Psoas muscle (tissue), 8 donors: ENCODE results near the gene CEP19. TPM values are rescaled to one million over a fixed set of nuclear protein-coding genes. Genes with fewer than 3 reads are reported as not detected.

Experiments
- ATAC-seq, 4 donors: fragments of 200-7000 bp; cut with Tn5 transposase; one replicate each; pipeline ENCODE4 v1.9.1; 2020; ENCODE audit warnings: moderate library complexity in 3 of 4, mild to moderate bottlenecking in 2 of 4
- DNase-seq, 2 donors: peaks; one replicate each; pipeline ENCODE4 v3.0.0-alpha.2; 2020
- H3K27ac ChIP-seq: fragments of 200-600 bp; one replicate; pipeline ENCODE4 v1.8.0; 2022
- H3K27me3 ChIP-seq, 3 donors: fragments of 200-600 bp in 1 of 3; one replicate each; pipeline versions ENCODE4 v1.6.1 to v1.8.0; 2013 to 2022; ENCODE audit warnings: low read length in 2 of 3, mild to moderate bottlenecking in 2 of 3, moderate library complexity in 1 of 3; ENCODE audit not compliant: insufficient read depth in 3 of 3
- H3K36me3 ChIP-seq, 2 donors: fragments of 200-600 bp in 1 of 2; one replicate each; pipeline versions ENCODE4 v1.6.1 to v1.8.0; 2013 to 2022; ENCODE audit warnings: low read depth in 1 of 2, mild to moderate bottlenecking in 1 of 2, moderate library complexity in 1 of 2; ENCODE audit not compliant: insufficient read depth in 1 of 2
- H3K4me1 ChIP-seq: fragments of 200-600 bp; one replicate; pipeline ENCODE4 v1.8.0; 2022
- H3K4me3 ChIP-seq: fragments of 200-600 bp; one replicate; pipeline ENCODE4 v1.8.0; 2022; ENCODE audit warnings: mild to moderate bottlenecking
- H3K9me3 ChIP-seq: fragments of 200-600 bp; one replicate; pipeline ENCODE4 v1.8.0; 2022
- WGBS, 3 donors: extraction: QIAGEN DNeasy Blood & Tissue Kit; methylation state at CpG; one replicate each; pipeline versions ENCODE4 v1.1.6 to v1.1.7; 2013; 5-methylcytosine and 5-hydroxymethylcytosine counted together
- intact Hi-C, 2 donors: fragments of 100-400 bp; cut with DNase I; formaldehyde crosslinking; loops; one replicate each; pipeline versions ENCODE4 v1.11.0 to v1.14.2; 2022
- polyA plus RNA-seq, 3 donors: library from polyadenylated mRNA; stranded (reverse); fragments of 200-250 nt; gene quantifications; one replicate each; pipeline ENCODE4 v1.2.3, GENCODE V29; 2013
- total RNA-seq, 4 donors: library from RNA; stranded (reverse); fragmentation: NEBNext Ultra II Directional in 2 of 4; extraction: Animal tissue kit (Norgen Biotek cat#: 25700) in 2 of 4; gene quantifications; one replicate each; pipeline versions ENCODE4 v1.2.1 to v1.2.4, GENCODE V29; 2021 to 2023
- TF ChIP-seq, protein P1 (sequence below): fragments of 200-600 bp; IDR thresholded peaks from one replicate; pipeline ENCODE4 v1.8.0; 2022; ENCODE audit warnings: antibody characterized with exemption
- donor health status: healthy with polysubstance abuse.
- donor health status: DM: no; HTN: no; CAD: no; lungs with moderate emphysema.
- donor health status: Bipolar disorder and iron deficiency.
- donor health status: healthy.
- donor health status: DM: yes; HTN: yes; CAD: no.
- donor health status: DM: no; HTN: no; CAD: no.
- donor health status: DM: no; HTN: no; CAD: no.
- donor health status: DM: yes; HTN: yes; CAD: no.

The CEP19 gene
- total and polyA plus RNA-seq, 7 donors, result 0.30 to 6.2 (median 0.67) TPM

DNA sequence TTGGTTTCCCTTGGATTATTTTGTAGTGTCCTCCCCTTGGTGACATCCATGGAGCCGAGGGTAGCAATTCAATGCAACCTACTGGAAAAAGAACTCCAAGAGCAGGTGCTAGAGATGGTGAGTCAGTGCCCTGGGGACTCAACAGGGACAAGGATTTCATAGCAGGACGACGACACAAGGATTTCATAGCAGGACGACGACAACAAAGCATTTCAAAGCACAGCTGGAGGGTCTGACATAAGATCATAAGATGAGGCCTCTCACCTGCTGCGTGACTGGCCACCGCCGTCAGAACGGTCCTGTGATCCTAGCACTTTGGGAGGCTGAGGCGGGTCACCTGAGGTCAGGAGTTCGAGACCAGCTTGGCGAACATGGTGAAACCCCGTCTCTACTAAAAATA lies 50.0 kb downstream of the CEP19 start:
- Histone ChIP-seq H3K4me1 (no peaks in the 10 kb centered on the region), H3K36me3 (no peaks in the 10 kb centered on the region), H3K4me3 (no peak overlapping the region), H3K27me3 (no peaks in the 10 kb centered on the region), H3K27ac (no peak overlapping the region), H3K9me3 (no peaks in the 10 kb centered on the region)
- intact Hi-C loops, result no loop called here
- no peak for DNase-seq
- 48 to 58% (median 50%) methylated on average over 13 of the region's 13 CpGs for WGBS, 3 donors
- no peak for ATAC-seq
- TF ChIP-seq, protein P1, sequence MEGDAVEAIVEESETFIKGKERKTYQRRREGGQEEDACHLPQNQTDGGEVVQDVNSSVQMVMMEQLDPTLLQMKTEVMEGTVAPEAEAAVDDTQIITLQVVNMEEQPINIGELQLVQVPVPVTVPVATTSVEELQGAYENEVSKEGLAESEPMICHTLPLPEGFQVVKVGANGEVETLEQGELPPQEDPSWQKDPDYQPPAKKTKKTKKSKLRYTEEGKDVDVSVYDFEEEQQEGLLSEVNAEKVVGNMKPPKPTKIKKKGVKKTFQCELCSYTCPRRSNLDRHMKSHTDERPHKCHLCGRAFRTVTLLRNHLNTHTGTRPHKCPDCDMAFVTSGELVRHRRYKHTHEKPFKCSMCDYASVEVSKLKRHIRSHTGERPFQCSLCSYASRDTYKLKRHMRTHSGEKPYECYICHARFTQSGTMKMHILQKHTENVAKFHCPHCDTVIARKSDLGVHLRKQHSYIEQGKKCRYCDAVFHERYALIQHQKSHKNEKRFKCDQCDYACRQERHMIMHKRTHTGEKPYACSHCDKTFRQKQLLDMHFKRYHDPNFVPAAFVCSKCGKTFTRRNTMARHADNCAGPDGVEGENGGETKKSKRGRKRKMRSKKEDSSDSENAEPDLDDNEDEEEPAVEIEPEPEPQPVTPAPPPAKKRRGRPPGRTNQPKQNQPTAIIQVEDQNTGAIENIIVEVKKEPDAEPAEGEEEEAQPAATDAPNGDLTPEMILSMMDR, result no peak

- no peaks in the 10 kb centered on the region for H3K9me3 ChIP-seq
- H3K27me3 ChIP-seq, result no peaks in the 10 kb centered on the region
- peaks cover 0 to 3% of the 10 kb centered on the region in 2 donors for H3K36me3 ChIP-seq
- H3K27ac ChIP-seq, result no peak overlapping the region
- no peak for ATAC-seq
- no peak overlapping the region for H3K4me3 ChIP-seq
- no peak for DNase-seq
- intact Hi-C loops, result no loop called here
- TF ChIP-seq, protein P1, result no peak
- WGBS, 3 donors, result 62 to 66% (median 65%) methylated on average over 16 of the region's 16 CpGs
- no peaks in the 10 kb centered on the region for H3K4me1 ChIP-seq
Measured at GRCh38 chr3:196661400-196661799, 50.6 kb downstream of the CEP19 start.

GRCh38 chr3:196660381-196661166 lies 51.5 kb downstream of the CEP19 start:
- no peaks in the 10 kb centered on the region for H3K4me1 ChIP-seq
- H3K27ac ChIP-seq, result no peak overlapping the region
- intact Hi-C loops, result no loop called here
- TF ChIP-seq, protein P1, result no peak
- no peaks in the 10 kb centered on the region for H3K27me3 ChIP-seq
- no peak for DNase-seq
- H3K4me3 ChIP-seq, result no peak overlapping the region
- WGBS, 3 donors, result 72 to 73% (median 72%) methylated on average over 32 of the region's 32 CpGs
- H3K36me3 ChIP-seq, result peaks cover 0 to 8% of the 10 kb centered on the region in 2 donors
- no peaks in the 10 kb centered on the region for H3K9me3 ChIP-seq
- no peak for ATAC-seq

DNA sequence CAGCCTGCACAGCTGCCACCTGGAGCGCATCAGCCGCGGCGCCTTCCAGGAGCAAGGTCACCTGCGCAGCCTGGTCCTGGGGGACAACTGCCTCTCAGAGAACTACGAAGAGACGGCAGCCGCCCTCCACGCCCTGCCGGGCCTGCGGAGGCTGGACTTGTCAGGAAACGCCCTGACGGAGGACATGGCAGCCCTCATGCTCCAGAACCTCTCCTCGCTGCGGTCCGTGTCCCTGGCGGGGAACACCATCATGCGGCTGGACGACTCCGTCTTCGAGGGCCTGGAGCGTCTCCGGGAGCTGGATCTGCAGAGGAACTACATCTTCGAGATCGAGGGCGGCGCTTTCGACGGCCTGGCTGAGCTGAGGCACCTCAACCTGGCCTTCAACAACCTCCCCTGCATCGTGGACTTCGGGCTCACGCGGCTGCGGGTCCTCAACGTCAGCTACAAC lies 52.1 kb downstream of the CEP19 start:
- ATAC-seq, result no peak
- Histone ChIP-seq H3K4me3 (no peak overlapping the region), H3K36me3 (peaks cover 0 to 13% of the 10 kb centered on the region in 2 donors), H3K27me3 (no peaks in the 10 kb centered on the region), H3K4me1 (no peaks in the 10 kb centered on the region), H3K9me3 (no peaks in the 10 kb centered on the region), H3K27ac (no peak overlapping the region)
- DNase-seq, result no peak
- 94 to 96% (median 96%) methylated on average over 35 of the region's 35 CpGs for WGBS, 3 donors
- intact Hi-C loops, result no loop called here
- TF ChIP-seq, protein P1, result no peak

Other genes with a start within 250 kb of the CEP19 start
- gene RNF168, start 208.5 kb downstream of the CEP19 start, total RNA-seq, result 10 to 100 TPM in 3 of 4 donors, 1 to 10 TPM in 1; 9.9 to 22.1 (median 15.8) TPM
- 10 to 100 TPM in 1 of 3 donors, 1 to 10 TPM in 2; 3.6 to 11.6 (median 9.9) TPM for gene RNF168, start 208.5 kb downstream of the CEP19 start, polyA plus RNA-seq
- gene SMCO1, start 196.9 kb downstream of the CEP19 start, total RNA-seq, result 10 to 100 TPM in 2 of 4 donors, 1 to 10 TPM in 2; 1.2 to 16.9 (median 8.8) TPM
- gene SMCO1, start 196.9 kb downstream of the CEP19 start, polyA plus RNA-seq, result 10 to 100 TPM in 1 of 3 donors, 1 to 10 TPM in 2; 4.1 to 11.4 (median 5.2) TPM
- gene WDR53, start 143.7 kb downstream of the CEP19 start, total RNA-seq, result 10 to 100 TPM in 2 of 4 donors, 1 to 10 TPM in 2; 4.4 to 15.9 (median 10.4) TPM
- gene WDR53, start 143.7 kb downstream of the CEP19 start, polyA plus RNA-seq, result 10 to 100 TPM in 2 of 3 donors, 1 to 10 TPM in 1; 8.5 to 18.9 (median 10.5) TPM
- 10 to 100 TPM; 11.0 to 21.1 (median 14.6) TPM for gene FBXO45, start 143.6 kb downstream of the CEP19 start, total RNA-seq
- gene FBXO45, start 143.6 kb downstream of the CEP19 start, polyA plus RNA-seq, result 10 to 100 TPM in 2 of 3 donors, 1 to 10 TPM in 1; 9.2 to 37.0 (median 20.4) TPM
- gene NRROS, start 72.6 kb downstream of the CEP19 start, total RNA-seq, result 1 to 10 TPM; 1.9 to 3.0 (median 2.6) TPM
- gene NRROS, start 72.6 kb downstream of the CEP19 start, polyA plus RNA-seq, result 1 to 10 TPM in 1 of 3 donors, under 1 TPM in 2; 0.83 to 1.7 (median 0.83) TPM
- 10 to 100 TPM; 16.2 to 23.6 (median 19.7) TPM for gene PIGX, start 127 bp upstream of the CEP19 start, total RNA-seq
- 10 to 100 TPM in 2 of 3 donors, 1 to 10 TPM in 1; 7.5 to 43.4 (median 19.0) TPM for gene PIGX, start 127 bp upstream of the CEP19 start, polyA plus RNA-seq
- 10 to 100 TPM; 44.3 to 79.4 (median 58.3) TPM for gene PAK2, start 27.6 kb upstream of the CEP19 start, total RNA-seq
- gene PAK2, start 27.6 kb upstream of the CEP19 start, polyA plus RNA-seq, result 10 to 100 TPM; 17.3 to 36.2 (median 29.3) TPM
- gene SENP5, start 155.7 kb upstream of the CEP19 start, total RNA-seq, result 10 to 100 TPM; 15.5 to 30.6 (median 24.9) TPM
- 10 to 100 TPM in 1 of 3 donors, 1 to 10 TPM in 2; 8.1 to 37.7 (median 9.3) TPM for gene SENP5, start 155.7 kb upstream of the CEP19 start, polyA plus RNA-seq
- gene NCBP2, start 230.3 kb upstream of the CEP19 start, total RNA-seq, result 10 to 100 TPM; 37.0 to 53.2 (median 48.7) TPM
- 10 to 100 TPM; 33.1 to 78.5 (median 55.7) TPM for gene NCBP2, start 230.3 kb upstream of the CEP19 start, polyA plus RNA-seq